HCT116 (cell line): ENCODE data around the gene SLC7A5. TPM values are rescaled to one million over a fixed set of nuclear protein-coding genes. Genes with fewer than 3 reads are reported as not detected.

Experiments
- ATAC-seq: fragments of 200-7000 bp; cut with Tn5 transposase; 2 replicates; pipeline ENCODE4 v1.9.1; 2020; ENCODE audit warnings: mild to moderate bottlenecking, moderate library complexity
- BruUV-seq: library from RNA; stranded (reverse); fragments of 400-500 nt; replicated peaks from 2 replicates; lab custom pipeline; 2021; lab: Mats Ljungman, UMichigan
- CTCF ChIA-PET: fragments of 300-600 bp; sonication (Branson Sonifier 250); formaldehyde crosslinking; loops from one replicate; lab custom pipeline; 2021; ENCODE audit warnings: antibody characterized with exemption; lab: Charles Lee
- POLR2A ChIA-PET: fragments of 300-600, 350-600 bp; sonication (Branson Sonifier 250); formaldehyde crosslinking; loops from one replicate; lab custom pipeline; 2021; ENCODE audit warnings: antibody characterized with exemption; lab: Charles Lee
- RAD21 ChIA-PET, 2 experiments: fragments of 300-600 bp; sonication (Branson Sonifier 250); formaldehyde crosslinking; loops; one replicate each; lab custom pipeline; 2023; ENCODE audit warnings: low total read pairs in 2 of 2; ENCODE audit not compliant: uncharacterized antibody in 2 of 2, unreplicated experiment in 2 of 2, low non-redundant PET in 1 of 2; lab: Charles Lee
- DNase-seq: peaks from one replicate; pipeline ENCODE4 v3.0.0-alpha.2; 2010; ENCODE audit warnings: low read depth, low spot score
- H2AFZ ChIP-seq: fragments of 200-600 bp; shearing (Covaris generic), sonication (generic); 2 replicates; pipeline ENCODE4 v1.6.1; 2017; ENCODE audit warnings: low read depth, mixed run types, mixed read lengths, antibody characterized with exemption, low read length; ENCODE audit not compliant: poor library complexity, severe bottlenecking
- H3K27ac ChIP-seq: 2 replicates; pipeline ENCODE4 v1.5.1; 2012; ENCODE audit warnings: low read depth, low read length
- H3K27me3 ChIP-seq: fragments of 200-600 bp; sonication (generic); 2 replicates; pipeline ENCODE4 v1.6.1; 2016; ENCODE audit warnings: mixed run types, low read length, mixed read lengths; ENCODE audit not compliant: insufficient read depth
- H3K36me3 ChIP-seq, 2 experiments: fragments of 200-500 bp in 1 of 2; fragments of 200-600 bp in 1 of 2; sonication (Bioruptor generic) in 1 of 2; sonication (generic) in 1 of 2; 2 replicates each; pipeline versions ENCODE4 v1.5.1 to v1.6.1; 2014 to 2016; ENCODE audit warnings: low read length in 2 of 2, inconsistent platforms in 1 of 2, mixed read lengths in 1 of 2, mixed run types in 1 of 2; ENCODE audit not compliant: insufficient read depth in 2 of 2, control insufficient read depth in 1 of 2
- H3K4me1 ChIP-seq, 2 experiments: fragments of 200-600 bp in 1 of 2; sonication (generic) in 1 of 2; 2 replicates each; pipeline versions ENCODE4 v1.5.1 to v1.6.1; 2012 to 2017; ENCODE audit warnings: low read length in 2 of 2, inconsistent platforms in 1 of 2, mild to moderate bottlenecking in 1 of 2, mixed read lengths in 1 of 2, mixed run types in 1 of 2, moderate library complexity in 1 of 2; ENCODE audit not compliant: insufficient read depth in 2 of 2, control insufficient read depth in 1 of 2
- H3K4me2 ChIP-seq: fragments of 200-600 bp; sonication (generic); 2 replicates; pipeline ENCODE4 v1.6.1; 2017; ENCODE audit warnings: mixed run types, low read length, mixed read lengths
- H3K4me3 ChIP-seq, 2 experiments: fragments of 200-600 bp in 1 of 2; sonication (generic) in 1 of 2; replicated peaks in 1 of 2; 2 replicates each; pipeline ENCODE4 v1.5.1; 2011 to 2016; ENCODE audit warnings: low read length in 2 of 2, control low read depth in 1 of 2, low read depth in 1 of 2, mild to moderate bottlenecking in 1 of 2, mixed read lengths in 1 of 2, mixed run types in 1 of 2
- H3K79me2 ChIP-seq: fragments of 200-600 bp; sonication (generic); 2 replicates; pipeline ENCODE4 v1.6.1; 2017; ENCODE audit warnings: mild to moderate bottlenecking, mixed run types, low read length, moderate library complexity, mixed read lengths; ENCODE audit not compliant: insufficient read depth
- H3K9ac ChIP-seq: fragments of 200-600 bp; sonication (generic); 2 replicates; pipeline ENCODE4 v1.6.1; 2016; ENCODE audit warnings: low read length, mixed read lengths
- H3K9me2 ChIP-seq: fragments of 200-600 bp; sonication (generic), shearing (Covaris generic); 2 replicates; pipeline ENCODE4 v1.6.1; 2017; ENCODE audit warnings: mixed run types, mild to moderate bottlenecking, moderate library complexity; ENCODE audit not compliant: insufficient read depth
- H3K9me3 ChIP-seq, 2 experiments: fragments of 200-500 bp in 1 of 2; fragments of 200-600 bp in 1 of 2; sonication (Bioruptor generic) in 1 of 2; sonication (generic) in 1 of 2; 2 replicates each; pipeline ENCODE4 v1.6.1; 2014 to 2017; ENCODE audit warnings: low read length in 2 of 2, mixed read lengths in 2 of 2, inconsistent platforms in 1 of 2, low read depth in 1 of 2, mild to moderate bottlenecking in 1 of 2, mixed run types in 1 of 2, moderate library complexity in 1 of 2; ENCODE audit not compliant: control insufficient read depth in 1 of 2, insufficient read depth in 1 of 2
- H4K20me1 ChIP-seq: fragments of 200-600 bp; sonication (generic), shearing (Covaris generic); 2 replicates; pipeline ENCODE4 v1.6.1; 2017; ENCODE audit warnings: mixed run types, mild to moderate bottlenecking, moderate library complexity; ENCODE audit not compliant: insufficient read depth
- EGR1 ChIP-seq: IDR thresholded peaks from 2 replicates; pipeline ENCODE4 v1.6.1; 2012; ENCODE audit warnings: low read depth
- ELF1 ChIP-seq: IDR thresholded peaks from 2 replicates; pipeline ENCODE4 v1.6.1; 2012; ENCODE audit warnings: low read depth, borderline replicate concordance
- EZH2 ChIP-seq: fragments of 200-600 bp; sonication (generic); IDR thresholded peaks from 2 replicates; pipeline ENCODE4 v1.6.1; 2017; ENCODE audit warnings: antibody characterized with exemption, mixed run types
- EZH2phosphoT487 ChIP-seq: fragments of 200-600 bp; IDR thresholded peaks from 2 replicates; pipeline ENCODE4 v1.6.1; 2018; ENCODE audit warnings: antibody characterized with exemption, borderline replicate concordance
- POLR2A ChIP-seq: IDR thresholded peaks from 2 replicates; pipeline ENCODE4 v1.7.0; 2011; ENCODE audit warnings: borderline replicate concordance; ENCODE audit not compliant: insufficient read depth, insufficient read length; ENCODE audit errors: extremely low read depth
- POLR2AphosphoS5 ChIP-seq: IDR thresholded peaks from 2 replicates; pipeline ENCODE4 v1.6.1; 2011; ENCODE audit warnings: mild to moderate bottlenecking, low read depth, low read length, moderate library complexity
- RAD21 ChIP-seq: IDR thresholded peaks from 2 replicates; pipeline ENCODE4 v1.6.1; 2012; ENCODE audit warnings: low read depth, mild to moderate bottlenecking
- REST ChIP-seq: IDR thresholded peaks from 2 replicates; pipeline ENCODE4 v1.6.1; 2012; ENCODE audit warnings: low read depth
- SIN3A ChIP-seq: IDR thresholded peaks from 2 replicates; pipeline ENCODE4 v1.6.1; 2012; ENCODE audit warnings: low read depth
- SP1 ChIP-seq: IDR thresholded peaks from 2 replicates; pipeline ENCODE4 v1.6.1; 2012; ENCODE audit warnings: low read depth
- YY1 ChIP-seq: IDR thresholded peaks from 2 replicates; pipeline ENCODE4 v1.6.1; 2011; ENCODE audit warnings: low read length, low read depth, moderate library complexity, mild to moderate bottlenecking; ENCODE audit not compliant: insufficient replicate concordance; ENCODE audit errors: extremely low read depth
- ZFX ChIP-seq: fragments of 450-650 bp; IDR thresholded peaks from 2 replicates; pipeline ENCODE4 v1.6.1; 2017
- intact Hi-C: fragments of 100-400 bp; cut with micrococcal nuclease; formaldehyde crosslinking; loops from 2 replicates; pipeline ENCODE4 v1.10.0; 2022
- total RNA-seq: library from RNA; stranded (reverse); gene quantifications from one replicate; pipeline ENCODE4 v1.2.1, GENCODE V29; 2021; ENCODE audit not compliant: unreplicated experiment
- TF ChIP-seq, protein P1 (sequence below): IDR thresholded peaks from 2 replicates; pipeline ENCODE4 v1.6.1; 2012
- TF ChIP-seq, protein P2 (sequence below), 3 experiments: fragments of 200-600 bp in 1 of 3; sonication (generic) in 1 of 3; IDR thresholded peaks in 2 of 3; conservative IDR thresholded peaks in 1 of 3; 2 replicates each; pipeline ENCODE4 v1.5.1; 2012 to 2017; ENCODE audit warnings: low read depth in 2 of 3, low read length in 2 of 3, antibody characterized with exemption in 1 of 3, borderline replicate concordance in 1 of 3, control low read depth in 1 of 3, mild to moderate bottlenecking in 1 of 3, mixed read lengths in 1 of 3, mixed run types in 1 of 3, moderate library complexity in 1 of 3; ENCODE audit not compliant: insufficient read depth in 1 of 3
- TF ChIP-seq, protein P3 (sequence below): IDR thresholded peaks from 2 replicates; pipeline ENCODE4 v1.6.1; 2011; ENCODE audit warnings: mild to moderate bottlenecking, low read length, moderate library complexity; ENCODE audit not compliant: insufficient replicate concordance; ENCODE audit errors: extremely low read depth

SLC7A5 gene
- total RNA-seq, 1 experiment from 2014 or later = 482 TPM

DNA sequence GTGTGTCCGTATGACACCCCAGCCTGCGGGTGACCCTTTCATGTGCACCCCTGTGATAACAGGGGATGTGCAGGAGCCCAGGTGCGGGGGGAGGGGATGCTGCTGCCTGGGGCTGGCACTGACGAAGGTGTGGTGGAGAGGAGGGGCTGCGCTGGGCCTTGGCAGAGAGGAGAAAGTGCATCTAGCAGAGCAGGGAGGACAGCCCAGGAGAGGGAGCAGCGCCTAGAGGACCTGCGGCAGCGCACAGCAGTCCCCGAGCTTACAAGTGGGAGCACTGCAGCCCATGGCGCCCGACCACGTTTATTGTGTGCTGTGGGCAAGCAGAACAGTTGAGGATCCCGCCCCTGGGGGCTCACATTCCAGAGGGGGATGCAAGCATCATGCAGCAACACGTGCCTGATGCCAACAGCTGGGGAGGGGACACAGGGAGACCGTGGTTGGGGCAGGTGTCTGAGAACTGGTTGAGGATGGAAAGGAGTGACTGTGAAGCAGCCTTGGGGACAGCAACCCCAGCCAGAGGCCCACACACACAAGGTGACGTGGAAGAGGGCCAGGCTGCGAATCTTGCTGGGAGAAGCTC is 10.9 kb upstream of the SLC7A5 start:
- RAD21 ChIA-PET = no interaction called here
- Histone ChIP-seq H3K9me2 (no peaks in the 10 kb centered on the region), H3K4me2 (no peak overlapping the region), H3K79me2 (no peaks in the 10 kb centered on the region), H3K9ac (no peak overlapping the region), H3K27me3 (no peaks in the 10 kb centered on the region), H3K36me3 (no peaks in the 10 kb centered on the region), H3K4me1 (peaks cover 2 to 3% of the 10 kb centered on the region in 2 experiments; a peak in 2 of 4 replicates), H3K27ac (no peak overlapping the region), H4K20me1 (no peaks in the 10 kb centered on the region), H3K4me3 (no peak overlapping the region), H2AFZ (no peak overlapping the region), H3K9me3 (no peaks in the 10 kb centered on the region; a peak in 1 of 4 replicates)
- intact Hi-C loops = no loop called here
- ATAC-seq (no peak), DNase-seq (no peak)
- BruUV-seq = no TSS peak
- POLR2A ChIA-PET = no interaction called here
- TF ChIP-seq SP1 (no peak), SIN3A (no peak), EZH2 (no peak), EGR1 (no peak), YY1 (no peak), EZH2phosphoT487 (no peak), POLR2AphosphoS5 (no peak), ZFX (no peak), RAD21 (no peak), POLR2A (no peak), REST (no peak), ELF1 (no peak)
- TF ChIP-seq, protein P1, sequence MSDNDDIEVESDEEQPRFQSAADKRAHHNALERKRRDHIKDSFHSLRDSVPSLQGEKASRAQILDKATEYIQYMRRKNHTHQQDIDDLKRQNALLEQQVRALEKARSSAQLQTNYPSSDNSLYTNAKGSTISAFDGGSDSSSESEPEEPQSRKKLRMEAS = no peak
- TF ChIP-seq, protein P2, sequence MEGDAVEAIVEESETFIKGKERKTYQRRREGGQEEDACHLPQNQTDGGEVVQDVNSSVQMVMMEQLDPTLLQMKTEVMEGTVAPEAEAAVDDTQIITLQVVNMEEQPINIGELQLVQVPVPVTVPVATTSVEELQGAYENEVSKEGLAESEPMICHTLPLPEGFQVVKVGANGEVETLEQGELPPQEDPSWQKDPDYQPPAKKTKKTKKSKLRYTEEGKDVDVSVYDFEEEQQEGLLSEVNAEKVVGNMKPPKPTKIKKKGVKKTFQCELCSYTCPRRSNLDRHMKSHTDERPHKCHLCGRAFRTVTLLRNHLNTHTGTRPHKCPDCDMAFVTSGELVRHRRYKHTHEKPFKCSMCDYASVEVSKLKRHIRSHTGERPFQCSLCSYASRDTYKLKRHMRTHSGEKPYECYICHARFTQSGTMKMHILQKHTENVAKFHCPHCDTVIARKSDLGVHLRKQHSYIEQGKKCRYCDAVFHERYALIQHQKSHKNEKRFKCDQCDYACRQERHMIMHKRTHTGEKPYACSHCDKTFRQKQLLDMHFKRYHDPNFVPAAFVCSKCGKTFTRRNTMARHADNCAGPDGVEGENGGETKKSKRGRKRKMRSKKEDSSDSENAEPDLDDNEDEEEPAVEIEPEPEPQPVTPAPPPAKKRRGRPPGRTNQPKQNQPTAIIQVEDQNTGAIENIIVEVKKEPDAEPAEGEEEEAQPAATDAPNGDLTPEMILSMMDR (IDR thresholded peaks at IDR 0.05 in 2 of 3, conservative IDR thresholded peaks at IDR 0.05 in 1 of 3; ENCODE audit: borderline replicate concordance in 1 of 3, insufficient read depth in 1 of 3, low read depth in 2 of 3, low read length in 2 of 3) = no peak
- TF ChIP-seq, protein P3, sequence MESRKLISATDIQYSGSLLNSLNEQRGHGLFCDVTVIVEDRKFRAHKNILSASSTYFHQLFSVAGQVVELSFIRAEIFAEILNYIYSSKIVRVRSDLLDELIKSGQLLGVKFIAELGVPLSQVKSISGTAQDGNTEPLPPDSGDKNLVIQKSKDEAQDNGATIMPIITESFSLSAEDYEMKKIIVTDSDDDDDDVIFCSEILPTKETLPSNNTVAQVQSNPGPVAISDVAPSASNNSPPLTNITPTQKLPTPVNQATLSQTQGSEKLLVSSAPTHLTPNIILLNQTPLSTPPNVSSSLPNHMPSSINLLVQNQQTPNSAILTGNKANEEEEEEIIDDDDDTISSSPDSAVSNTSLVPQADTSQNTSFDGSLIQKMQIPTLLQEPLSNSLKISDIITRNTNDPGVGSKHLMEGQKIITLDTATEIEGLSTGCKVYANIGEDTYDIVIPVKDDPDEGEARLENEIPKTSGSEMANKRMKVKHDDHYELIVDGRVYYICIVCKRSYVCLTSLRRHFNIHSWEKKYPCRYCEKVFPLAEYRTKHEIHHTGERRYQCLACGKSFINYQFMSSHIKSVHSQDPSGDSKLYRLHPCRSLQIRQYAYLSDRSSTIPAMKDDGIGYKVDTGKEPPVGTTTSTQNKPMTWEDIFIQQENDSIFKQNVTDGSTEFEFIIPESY = no peak
- CTCF ChIA-PET = no interaction called here
